HPDE6-E6E7 (cell line): ENCODE results near the gene DRAXIN.
A peak's percentile ranks its signal among the peaks of the same experiment; 100 is the strongest.

Experiments
- DNase-seq: peaks from one replicate; pipeline ENCODE4 v3.0.0; 2011; ENCODE audit warnings: missing footprints; ENCODE audit errors: extremely low spot score

DRAXIN gene

DNA sequence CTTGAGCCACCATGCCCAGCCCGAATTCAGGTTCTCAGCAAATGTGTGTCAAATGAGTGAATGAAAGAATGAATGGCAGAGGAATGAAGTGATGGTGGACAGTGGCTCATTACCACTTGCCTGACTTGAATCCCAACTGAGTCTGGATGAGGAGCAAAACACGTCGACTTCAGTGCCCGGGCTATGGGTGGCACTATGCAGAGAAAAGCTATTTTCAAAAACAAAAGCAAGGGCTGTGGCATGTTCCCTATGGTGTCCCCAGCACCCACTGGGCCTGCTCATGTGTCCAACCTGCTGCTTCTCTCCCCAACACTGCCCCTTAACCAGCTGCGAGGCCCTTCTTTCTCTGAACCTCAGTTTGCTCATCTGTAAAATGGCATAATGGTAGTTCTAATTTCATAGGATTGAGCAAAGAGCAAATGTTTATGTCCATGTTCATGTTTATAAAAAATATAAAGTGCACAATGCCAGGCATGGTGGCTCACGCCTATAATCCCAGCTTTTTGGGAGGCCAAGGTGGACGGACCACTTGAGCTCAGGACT, 6.2 kb upstream of the DRAXIN start:
- DNase-seq = no peak

DNA sequence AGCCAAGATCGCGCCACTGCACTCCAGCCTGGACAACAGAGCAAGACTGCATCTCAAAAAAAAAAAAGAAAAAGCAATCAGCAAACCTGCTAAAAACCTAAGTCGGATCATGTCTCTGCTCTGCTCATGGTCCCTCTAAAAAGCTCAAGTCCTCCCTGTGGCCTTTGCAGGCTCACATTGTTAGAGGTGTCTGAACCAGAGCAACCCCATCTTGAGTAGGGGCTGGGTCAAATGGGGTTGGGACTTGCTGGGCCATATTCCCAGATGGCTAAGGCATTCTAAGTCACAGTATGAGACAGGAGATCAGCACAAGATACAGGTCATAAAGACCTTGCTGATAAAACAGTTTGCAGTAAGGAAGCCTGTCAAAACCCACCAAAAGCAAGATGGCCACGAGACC, 3.0 kb upstream of the DRAXIN start:
- DNase-seq = no peak

DNA sequence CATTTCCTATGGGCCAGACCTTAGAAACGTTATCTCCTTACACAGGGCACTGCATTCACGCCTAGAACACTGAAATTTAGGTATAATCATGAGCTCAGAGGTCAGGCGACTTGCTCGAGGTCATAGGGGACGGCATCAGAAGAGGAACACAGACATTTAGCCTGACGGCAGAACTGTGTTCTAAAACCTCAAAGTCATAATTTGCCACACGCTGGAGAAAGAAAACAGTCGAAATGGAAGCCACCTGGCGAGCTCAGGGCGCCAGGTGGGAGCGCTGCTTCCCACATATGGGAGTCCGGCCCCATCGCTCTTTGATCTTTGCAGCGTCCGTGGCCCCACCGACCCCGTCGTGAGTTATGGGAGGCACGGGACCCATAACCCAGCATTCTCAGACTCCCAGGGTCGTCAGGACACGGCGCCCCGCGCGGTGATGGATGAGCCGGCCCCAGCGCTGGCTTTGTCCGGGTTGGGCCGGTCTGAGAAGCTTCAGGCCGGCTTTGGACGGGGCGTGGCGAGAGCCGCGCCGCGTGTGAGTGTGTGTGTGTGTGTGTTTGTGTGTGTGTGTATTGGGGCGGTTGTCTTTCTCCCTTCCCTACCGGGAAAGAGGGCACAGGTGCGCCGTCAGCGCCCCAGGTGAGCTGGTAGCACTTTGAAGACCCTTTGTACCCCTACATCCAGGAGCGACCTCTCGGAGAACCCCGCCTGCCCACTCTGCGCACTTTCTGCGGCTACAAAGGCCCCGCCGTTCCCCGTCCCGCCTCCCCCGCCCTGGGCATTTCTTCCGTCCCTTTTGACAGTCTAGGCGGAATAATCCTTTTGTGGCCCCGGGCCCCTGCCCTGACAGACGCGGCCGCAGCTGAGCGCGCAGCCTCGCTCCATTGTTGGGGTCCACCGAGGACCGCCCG, 861 bp upstream of the DRAXIN start:
- DNase-seq = no peak

DNA sequence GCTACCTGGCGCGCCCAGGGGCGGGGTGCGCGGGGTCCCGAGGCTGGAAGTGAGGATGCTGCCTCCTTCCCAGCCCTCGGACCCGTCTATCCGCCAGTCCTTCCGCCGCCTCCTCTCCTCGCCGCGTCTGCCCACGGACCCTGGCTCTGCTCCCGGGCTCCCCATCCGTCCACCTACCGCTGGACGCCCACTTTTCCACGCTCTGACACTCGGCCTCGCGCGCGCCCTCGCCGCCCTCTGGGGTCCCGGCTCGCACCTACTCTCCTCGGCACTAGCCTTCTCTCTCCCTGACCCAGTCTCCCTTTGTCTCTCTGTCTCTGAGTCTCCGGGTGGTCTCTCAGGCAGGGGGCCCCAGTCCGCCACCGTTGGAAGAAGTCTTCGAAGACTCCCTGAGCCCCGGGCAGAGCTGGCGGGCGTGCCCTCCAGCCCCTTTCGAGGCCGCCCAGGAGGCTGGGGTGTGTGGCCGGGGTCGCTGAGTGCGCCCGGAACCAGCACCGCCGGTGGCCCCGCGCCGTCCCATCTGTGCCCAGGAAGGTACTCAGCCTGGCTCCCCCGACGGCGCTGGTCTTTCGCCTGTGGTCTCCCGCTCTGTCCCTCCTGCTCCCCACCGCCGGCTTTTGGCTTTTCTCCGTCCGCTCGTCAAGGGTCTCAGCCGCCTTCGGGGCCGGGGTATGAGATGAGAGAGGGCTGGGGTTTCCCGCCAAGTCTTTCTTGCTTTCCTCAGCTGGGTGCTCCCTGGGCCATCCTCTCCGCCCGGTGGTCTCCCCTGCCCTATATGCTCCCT, 610 bp downstream of the DRAXIN start:
- no peak for DNase-seq

DNA sequence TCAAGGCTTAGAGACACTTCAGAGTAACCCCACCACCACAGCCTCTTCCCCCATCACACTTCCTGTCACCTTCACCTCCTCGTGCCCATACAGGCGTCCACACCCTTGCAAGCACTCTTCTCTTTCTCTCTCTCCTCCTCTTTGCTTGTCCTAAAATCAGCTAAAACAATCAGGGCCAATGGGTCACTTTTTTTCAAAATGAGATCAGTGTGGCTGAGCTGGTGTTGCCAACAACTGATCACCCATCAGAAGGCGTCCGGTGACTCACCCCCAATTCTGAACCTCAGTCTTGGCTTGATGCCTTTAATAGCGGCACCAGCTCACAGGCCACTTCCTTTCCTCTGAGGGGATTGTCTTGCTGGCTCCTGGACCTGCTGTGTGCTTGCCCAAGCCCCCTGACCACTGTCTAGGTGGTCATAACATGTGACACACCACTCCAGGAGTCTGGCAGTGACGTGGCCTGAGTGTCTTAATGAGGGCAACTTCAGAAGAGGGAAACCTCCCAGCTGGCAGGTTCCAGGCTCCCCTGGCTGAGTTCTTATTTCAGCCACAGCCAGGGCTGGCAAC, 1.6 kb downstream of the DRAXIN start:
- peak; percentile 69 for DNase-seq

DNA sequence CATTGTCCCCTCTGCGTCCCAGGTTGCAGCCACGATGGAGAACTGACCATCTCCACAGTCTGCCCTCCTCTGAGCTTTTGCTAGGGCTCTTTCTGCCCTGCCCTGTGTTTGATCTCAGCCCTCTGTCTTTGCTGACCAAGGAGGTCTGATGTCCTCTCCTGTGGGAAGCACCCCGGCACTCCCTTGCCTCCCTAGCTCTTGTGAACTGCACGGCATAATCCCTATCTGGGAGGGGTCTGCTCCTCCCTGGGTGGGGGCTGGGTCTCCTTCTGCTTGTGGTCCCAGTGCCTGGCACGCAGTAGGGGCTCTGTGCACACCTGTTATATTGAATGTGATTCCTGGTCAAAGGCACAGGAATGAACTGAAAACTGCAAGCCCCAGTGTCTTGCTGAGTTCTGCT, 2.4 kb downstream of the DRAXIN start:
- DNase-seq = no peak

DNA sequence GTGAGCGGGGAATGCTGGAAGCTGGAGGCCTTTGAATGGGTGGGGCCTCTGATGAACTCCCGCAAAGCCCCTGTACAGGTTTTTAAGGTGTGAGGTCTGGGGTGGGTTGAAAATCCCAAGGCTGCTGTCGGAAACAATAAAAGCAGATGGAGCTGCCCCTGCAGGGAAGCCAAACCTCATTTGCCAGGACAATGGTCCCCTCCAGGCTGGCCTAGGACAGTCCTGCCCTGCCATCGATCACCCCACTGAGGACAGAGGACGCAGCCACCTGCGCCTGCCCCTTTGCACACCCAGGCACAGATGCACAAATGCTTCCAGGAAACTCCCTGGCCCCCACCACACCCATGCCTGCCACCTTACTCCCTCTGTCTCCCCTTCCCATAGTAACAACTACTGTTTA, 4.4 kb downstream of the DRAXIN start:
- no peak for DNase-seq

DNA sequence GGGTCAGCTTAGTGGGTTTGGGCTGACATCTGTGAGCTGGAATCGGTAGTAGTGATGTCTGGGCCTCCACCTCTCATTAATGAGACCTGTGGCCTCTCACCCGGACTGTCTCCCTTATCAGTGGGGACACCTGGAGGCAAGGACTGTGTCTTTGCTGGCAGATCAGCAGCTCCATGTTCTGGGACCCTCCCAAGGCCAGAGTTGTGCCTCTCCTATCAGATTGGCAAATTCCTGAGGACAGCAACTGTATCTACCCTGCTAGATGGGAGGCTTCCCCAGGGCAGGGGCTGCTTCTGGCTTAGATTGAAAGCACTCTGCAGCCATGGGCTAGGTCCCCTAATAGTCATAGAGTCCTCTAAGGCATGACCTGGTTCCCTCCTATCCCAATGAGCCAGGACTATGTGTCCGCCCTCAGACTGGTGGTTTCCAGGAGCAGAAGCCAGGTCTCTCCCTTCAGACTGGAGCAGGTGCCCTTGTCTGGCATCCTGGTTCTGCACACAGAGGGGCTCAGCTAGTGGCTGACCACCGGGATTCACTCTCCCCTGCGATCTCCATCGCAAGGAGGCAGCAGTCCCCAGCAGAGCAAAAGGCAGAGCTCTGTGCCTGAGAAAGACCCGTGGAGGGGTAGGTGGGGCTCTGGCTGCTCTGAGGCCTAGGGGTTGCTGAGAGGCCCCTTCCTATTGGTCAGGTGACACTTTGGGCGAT, 5.8 kb downstream of the DRAXIN start:
- no peak for DNase-seq

DNA sequence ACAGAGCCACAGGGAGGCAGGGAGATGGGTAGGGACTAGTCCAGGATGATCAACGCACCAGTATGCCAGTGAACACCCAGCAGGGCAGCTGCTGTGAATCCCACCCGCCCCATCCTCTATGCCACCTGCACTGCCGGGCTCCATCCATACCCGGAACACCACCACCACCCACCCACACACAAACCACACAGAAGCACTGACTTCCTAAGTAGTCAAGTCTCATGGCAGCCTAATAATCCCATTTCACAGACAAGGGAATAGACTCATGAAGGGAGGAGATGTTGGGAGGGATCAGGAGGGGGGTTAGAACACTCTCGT, 6.3 kb downstream of the DRAXIN start:
- DNase-seq = no peak

DNA sequence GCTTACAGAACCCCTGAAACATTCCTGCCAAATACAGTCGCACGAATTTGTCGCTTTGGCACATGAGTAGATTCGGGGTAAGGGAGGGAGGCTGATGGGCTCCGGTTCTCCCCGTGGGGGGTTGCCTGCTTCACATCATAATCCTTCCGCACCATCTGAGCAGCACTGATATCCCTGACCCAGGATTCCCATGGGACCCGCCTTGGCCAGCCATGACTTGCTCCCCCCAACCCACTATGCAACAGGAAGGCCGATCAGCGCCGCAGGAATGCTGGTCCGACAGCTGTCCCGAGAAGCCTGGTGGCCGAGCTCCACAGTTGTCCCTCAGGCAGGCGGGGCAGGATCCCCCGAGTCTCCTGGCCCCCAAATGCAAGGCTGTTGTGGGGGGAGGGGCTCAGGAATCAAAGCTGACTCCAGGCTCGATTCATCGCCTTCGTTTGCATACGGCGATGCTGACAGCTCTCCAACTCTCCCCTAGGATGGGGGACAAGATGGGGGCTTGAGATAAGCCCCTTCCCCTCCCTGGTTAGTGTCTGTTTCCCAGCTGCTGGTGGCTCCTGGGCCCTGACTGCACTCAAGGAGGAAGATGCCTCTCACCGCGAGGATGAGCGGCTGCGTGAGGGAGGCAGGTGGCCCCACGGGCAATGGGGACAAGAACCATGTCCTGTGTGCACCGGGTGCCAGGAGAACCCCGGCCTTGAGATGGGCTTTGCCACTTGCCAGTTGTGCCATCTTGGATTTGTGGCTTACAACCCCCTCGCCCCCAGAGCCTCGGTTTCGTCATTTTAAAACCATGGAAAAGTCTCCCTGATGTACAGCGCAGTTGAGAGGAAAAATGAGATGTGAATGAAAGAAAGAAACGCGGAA, 9.3 kb downstream of the DRAXIN start:
- no peak for DNase-seq

DNA sequence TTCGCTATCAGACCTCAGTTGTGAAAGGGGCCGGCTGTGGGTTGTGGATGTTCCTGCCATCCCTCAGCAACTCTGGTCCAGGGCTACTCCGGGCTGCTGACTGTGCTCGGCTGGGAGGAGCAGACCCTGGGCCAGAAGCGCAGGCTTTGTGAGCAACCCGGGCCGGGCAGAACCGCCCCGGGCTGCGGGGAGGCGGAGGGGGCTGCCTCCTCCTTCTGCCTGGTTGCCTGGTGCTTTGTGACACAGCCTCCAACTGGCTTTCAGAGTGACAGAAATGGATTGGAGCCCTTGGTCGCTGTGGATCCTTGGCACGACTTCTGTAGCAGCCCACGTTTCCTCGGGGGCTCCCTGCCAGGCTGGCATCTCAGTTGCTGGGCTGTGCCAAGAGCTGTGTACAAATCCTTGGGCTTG, 10.0 kb downstream of the DRAXIN start:
- DNase-seq = no peak

DNA sequence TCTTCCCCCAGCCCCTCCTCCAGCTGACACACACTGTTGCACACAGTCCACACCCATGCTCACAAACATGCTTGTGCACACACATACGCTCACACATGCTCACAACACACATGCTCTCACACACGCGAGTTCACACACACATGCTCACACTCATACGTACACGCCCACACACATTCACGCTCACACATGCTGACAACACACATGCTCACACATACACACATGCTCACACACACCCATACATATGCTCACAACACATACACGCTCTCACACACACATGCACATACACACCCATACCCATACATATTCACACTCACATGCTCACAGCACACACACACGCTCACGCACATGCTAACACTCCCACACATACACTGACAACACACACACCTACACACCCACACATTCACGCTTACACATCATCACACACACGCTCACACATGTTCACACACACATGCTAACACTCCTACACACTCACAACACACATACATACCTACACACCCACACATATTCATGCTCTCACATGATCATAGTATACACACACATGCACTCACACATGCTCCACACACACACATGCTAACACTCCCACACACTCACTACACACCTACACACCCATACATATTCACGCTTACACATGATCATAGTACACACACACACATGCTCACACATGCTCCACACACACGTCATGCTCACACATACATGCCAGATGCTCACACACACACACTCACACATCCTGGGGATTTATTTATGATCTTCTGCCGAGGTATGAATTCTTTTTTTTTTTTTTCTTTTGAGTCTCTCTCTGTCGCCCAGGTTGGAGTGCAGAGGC, 10.7 kb downstream of the DRAXIN start:
- no peak for DNase-seq

DNA sequence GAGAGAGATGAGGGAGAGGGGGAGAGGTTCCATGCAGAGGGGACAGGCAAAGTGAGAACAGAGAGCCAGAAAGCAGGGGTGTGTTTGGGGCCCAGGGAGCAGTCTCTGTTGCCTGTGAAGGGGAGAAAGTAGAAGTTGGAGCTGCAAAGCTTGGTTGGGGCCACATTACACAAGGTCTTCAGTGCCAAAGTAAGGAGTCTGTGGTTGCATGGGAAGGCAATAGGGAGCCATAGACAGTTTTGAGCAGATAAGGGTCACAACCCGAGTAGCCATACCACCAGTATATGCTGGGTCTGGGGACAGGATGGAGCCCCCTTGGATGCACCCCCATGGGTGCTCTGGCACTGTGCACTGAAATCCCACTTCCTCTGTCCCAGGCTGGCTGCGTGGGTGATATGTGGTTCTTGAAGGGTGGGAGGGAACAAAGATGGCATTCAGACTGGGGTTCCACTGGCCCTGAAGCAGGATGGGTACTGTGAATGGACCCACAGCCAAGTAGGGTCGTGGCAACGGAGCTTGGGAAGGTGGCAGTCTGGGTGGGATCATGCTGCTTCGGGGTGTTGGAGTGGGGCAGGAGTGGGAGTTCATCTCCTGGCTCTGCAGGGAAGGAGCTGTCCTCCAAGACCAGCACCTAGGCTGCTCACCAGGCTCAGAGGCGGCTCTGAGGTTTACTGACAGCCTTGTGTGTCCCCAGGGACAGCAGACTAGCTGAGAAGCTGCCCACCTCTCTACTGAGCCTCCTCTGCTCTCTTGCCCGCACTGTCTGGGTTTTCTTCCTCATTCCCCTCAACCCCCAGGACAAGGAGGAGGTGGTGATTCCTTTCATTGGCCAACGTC, 12.1 kb downstream of the DRAXIN start:
- no peak for DNase-seq

DNA sequence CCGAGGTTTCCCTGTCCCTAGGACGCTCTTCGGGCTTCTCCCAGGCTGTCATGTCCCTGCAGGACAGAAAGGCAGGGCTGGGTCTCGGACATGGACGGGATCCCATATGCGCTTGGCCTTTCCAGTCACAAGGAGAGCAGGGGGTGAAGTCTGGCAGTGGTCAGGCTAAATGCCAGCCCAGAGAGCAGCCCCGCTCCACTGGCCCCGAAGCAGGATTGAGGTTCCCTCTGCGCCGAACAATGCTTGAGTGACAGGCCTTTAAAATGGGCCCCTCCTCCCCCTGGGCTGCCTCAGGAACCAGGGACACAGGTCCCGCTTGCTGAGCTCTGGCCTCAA, 12.7 kb downstream of the DRAXIN start:
- DNase-seq = no peak

DNA sequence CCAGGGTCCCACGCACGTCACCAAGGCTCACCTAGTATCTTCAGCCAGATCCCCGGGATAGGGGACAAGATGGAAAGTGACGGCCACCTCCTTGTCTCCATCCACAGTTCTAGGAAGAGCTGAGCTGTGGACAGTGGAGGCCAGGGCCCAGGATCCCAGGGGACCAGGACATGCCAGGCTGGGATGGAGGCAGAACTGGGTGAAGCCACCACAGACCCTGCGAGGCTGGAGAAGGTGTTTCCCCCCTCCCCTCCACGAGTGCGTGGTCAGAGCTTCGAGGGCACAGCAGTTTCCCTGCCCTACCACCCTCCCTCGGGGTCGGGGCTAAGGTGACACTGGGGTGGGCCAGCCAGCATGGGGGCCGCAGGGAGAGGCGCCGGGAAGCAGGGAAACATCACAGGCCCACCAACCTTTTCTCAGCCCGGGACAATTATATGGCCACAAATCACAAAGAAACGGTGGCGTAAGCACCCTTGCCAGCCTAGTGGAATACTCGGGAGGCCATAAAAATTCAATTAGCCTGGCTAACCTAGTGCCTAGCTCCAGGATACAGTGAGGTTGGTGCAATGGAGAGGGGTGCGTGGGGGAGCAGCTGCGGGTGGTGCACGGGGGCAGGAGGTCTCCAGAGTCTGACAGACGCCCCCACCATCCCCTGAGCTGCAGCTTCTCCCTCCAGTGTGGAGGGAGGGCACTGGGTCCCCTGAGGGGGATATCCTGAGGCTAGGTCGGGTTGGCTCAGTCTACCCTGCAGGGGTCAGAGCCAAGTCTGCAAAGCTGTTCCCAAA, 13.4 kb downstream of the DRAXIN start:
- DNase-seq = no peak

DNA sequence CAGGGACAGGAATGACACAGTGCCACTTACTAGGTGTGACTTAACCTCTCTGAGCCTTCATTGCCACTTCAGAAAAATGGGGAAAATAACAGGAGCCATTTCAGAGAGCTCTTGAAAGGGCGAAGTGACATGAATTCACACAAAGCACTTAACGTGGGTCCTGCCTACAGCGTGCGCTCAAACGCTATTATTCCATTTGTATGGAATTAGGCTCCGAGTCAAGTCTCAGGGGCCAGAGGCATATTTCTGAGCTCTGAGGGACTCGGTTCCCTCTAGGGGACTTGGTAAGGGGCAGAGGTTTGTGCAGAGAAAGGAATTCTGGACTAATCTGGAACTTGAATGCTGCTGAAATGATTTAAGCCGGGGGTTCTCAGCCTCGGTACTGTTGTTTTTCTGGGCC, 14.1 kb downstream of the DRAXIN start:
- no peak for DNase-seq

DNA sequence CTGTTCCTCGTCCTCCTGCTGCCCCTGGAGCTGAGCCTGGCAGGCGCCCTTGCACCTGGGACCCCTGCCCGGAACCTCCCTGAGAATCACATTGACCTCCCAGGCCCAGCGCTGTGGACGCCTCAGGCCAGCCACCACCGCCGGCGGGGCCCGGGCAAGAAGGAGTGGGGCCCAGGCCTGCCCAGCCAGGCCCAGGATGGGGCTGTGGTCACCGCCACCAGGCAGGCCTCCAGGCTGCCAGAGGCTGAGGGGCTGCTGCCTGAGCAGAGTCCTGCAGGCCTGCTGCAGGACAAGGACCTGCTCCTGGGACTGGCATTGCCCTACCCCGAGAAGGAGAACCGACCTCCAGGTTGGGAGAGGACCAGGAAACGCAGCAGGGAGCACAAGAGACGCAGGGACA, 14.8 kb downstream of the DRAXIN start:
- DNase-seq = no peak

DNA sequence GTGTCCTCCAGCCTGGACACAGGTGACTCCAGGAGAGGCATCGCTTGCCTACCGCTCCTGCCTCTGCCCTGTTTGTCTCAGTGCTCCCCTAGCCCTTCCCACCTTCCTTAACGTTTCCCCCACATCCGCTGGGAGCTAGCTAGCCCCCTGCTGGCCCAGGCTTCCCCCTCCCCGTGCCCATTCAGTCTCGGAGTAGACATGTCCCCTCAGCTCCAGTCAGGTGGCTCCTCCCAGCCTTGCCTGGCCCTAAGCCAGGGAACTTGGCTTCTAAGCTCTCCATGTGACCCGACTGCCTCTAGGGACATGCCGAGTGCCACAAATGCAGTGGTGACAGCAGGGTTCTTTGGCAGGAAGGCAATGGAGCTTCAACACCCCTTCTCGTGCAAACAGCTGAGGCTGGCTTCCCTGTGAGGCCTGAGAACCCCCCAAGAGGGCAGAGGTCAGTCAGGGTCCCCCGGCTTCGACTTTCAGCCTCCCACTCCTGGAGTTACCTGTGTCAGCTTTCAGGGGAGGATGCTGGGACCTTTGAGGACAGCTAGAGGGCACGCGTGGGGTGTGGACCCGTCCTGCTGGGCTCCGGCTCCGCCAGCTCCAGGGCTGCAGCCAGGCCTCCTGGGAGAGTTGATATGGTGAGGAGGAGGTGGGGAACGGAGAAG, 16.2 kb downstream of the DRAXIN start:
- no peak for DNase-seq
